NCI-H748 (cell line): ENCODE data around the gene SCRN2.
A peak's percentile ranks its signal among the peaks of the same experiment; 100 is the strongest.

Source experiments
- DNase-seq: peaks from one replicate; lab custom pipeline; 2025; ENCODE audit not compliant: unreplicated experiment; lab: John Stamatoyannopoulos, UW

Gene SCRN2

DNA sequence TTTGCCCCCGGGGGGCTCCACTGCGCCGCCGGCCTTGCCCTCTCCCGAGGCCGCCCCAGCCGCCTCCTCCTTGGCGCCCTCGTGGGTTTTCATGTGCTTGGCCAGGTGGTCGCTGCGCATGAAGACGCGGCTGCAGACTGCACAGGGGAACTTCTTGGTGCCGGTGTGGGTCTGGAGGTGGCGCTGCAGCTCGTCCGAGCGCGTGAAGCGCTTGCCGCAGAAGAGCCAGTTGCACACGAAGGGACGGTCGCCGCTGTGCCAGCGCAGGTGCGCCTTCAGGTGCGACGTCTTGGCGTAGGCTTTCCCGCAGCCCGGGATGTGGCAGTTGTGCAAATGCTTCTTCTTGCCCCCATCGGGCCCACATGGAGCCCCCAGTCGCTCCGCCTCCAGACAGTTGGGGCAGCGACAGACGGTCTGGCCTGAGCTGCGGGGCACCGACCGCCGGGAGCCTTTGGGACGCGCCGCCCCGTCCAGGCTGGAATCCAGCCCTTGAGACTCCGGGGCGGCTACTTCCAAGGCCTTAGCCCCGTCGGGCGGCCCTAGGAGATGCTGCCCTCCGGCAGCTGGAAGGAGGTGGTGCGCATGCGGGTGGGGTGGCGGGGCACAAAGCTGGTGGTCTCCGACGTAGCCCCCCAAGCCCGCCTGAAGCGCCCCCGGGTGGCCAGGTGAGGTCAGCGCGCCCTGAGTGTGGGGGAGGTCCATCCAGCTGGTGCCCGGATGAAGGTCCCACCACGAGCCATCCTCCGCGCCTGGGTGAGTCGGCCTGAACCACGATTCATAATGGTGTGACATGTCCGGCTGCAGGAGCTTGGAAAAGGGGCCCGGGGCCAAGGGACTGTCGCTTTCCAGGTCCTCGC, 6.5 kb upstream of the SCRN2 start:
- DNase-seq, result no peak

DNA sequence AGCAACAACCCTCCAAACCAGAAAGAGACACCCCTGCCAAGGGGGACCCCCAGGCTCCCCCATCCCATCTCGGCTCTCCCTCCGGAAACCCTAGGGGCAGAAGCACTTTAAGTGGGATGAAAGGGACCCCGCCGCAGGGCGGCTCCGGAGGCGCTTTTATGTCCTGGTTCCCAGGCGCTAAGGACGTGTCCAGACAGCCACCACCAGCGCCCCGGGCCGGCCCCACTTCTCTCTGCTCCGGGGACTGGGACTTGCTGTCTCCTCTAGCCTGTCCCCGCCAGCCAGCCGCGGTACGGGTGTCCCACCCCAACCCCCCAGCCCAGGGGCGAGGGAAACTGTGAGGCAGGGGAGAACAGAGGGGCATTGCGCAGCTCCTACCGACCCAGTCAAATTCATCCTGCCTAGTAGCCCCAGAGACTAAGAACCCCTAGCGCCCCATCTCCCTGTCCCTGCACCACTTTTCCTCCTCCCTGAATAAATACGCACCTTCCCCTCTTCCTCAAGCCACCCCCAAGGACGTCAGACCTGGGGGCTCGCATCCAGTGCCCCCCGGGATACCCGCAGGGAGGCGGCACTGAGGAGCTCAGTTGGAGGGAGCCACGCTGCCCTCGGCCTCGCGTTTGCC, 5.8 kb upstream of the SCRN2 start:
- DNase-seq, result peak; percentile 29

DNA sequence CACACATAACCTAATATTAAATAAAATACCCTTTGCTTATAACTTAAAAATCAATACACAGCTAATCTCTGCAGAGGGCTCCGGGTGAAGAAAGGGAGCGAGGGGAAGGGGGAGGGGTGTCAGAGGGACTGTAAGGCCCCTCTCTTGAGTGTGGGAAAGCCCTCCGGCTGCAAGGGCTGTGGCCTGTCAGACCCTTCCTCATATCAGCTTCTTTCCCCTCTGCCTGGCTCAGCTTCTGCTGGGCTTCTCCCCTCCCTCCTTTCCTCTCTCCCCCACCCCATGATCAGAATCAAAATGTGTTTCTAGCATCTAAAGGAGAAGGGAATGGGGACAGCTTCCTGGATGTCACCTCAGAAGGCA, 4.6 kb upstream of the SCRN2 start:
- no peak for DNase-seq

DNA sequence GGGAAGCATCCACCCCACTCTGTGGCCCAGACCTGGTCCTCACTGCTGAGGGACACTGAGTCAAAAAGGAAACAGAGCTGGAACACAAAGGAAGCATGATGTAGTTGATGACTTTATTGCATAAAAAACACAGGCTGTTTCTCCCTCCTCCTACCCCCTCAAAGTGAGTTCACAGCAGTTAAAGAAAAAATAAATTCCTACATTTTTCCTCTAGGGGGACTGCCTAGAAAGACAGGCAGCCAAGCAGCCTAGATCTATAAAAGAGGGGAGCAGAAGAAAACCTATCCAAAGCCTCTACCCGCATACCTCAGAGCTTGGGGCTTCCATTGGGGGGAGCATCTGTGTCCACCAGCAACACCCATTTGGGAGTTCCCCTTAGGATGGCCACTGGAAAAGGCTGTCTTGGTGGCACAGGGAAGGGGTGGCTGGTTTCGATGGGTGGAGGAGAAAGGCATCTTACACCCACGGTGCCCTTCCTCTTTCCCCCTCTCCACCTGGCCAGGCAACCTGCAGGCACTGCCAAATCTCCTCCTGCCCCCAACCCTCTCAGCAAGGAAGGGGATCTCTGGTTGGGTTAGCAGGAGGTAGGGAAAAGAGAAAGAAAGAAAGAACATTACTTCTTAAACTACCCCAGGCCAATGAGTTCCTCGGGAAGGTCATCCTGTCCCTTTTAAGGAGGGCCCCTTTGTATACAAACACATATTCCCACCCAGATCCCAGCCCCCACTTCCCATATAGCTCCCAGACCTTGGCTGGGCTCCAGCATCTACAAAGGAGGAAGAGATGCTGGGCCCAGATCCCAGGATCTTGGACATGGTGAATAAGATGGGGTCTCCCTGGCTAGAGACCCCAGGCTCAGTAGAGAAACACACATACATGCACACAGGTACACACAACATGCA, 4.0 kb upstream of the SCRN2 start:
- DNase-seq, result peak; percentile 3

DNA sequence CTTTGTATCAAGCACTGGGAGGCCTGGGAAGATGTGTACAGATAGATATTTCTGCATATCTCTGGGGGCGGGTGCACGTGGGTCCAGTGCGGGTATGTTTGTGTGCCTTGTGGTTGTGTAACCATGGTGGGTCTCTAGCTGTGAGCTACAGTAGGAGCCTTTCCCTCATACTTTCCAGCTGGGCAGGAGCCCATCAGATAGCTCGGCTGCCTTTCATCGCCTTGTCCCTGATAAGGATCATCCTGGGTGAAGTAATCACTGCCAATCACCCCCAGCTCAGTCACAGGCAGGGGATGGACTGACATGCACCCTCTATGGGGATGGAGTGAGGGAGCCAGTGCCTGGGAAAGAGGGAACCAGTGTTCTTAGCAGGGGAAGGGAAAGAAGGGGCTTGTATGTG, 3.2 kb upstream of the SCRN2 start:
- no peak for DNase-seq

DNA sequence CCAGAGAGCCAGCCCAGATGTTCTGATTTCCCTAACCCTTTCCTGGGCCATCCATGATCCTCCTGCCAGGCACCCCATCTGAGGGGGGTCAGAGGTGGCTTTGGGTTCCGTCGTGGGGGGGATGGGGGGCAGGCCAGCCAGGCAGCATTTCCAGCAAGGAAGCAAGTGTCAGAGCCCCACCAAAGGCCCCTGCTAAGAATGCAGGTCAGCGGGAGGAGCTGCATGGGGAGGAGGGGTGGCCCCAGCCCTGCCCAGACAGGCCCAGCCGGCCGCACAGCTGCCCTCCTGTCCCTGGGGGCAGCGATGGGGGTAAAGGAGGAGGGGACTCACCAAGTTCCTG, 2.3 kb upstream of the SCRN2 start:
- no peak for DNase-seq

DNA sequence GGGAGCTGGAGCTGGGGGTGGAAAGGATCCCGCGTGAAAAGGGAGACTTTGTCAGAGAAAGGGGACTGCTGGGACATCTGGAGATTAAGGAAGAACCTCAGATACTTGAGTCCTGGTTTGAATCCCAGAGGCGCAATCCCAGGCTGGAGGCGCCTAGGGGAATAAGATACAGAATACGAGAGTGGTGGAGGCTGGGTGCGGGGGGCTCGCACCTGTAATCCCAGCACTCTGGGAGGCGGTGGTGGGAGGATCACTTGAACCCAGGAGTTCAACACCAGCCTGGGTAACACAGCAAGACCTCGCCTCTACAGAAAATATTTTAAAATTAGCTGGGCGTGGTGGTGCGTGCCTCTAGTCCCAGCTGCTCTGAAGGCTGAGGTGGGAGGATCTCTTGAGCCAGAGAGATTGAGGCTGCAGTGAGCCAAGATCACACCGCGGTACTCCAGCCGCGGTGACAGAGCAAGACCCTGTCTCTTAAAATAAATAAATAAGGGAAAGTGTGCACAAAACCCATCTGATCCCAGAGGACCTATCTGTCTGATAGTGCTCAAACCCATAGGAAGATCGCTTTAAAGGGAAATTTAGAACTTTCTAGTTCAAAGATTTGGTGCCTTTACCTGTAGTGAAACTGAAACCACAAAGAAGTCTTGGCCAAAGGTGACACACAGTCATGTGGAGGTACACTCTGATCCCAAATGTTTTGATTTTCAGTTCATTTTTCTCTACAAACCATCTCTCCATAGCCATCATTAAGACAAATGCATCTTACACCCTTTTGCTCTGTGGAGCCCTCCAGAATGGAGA, 617 bp upstream of the SCRN2 start:
- peak; percentile 18 for DNase-seq

DNA sequence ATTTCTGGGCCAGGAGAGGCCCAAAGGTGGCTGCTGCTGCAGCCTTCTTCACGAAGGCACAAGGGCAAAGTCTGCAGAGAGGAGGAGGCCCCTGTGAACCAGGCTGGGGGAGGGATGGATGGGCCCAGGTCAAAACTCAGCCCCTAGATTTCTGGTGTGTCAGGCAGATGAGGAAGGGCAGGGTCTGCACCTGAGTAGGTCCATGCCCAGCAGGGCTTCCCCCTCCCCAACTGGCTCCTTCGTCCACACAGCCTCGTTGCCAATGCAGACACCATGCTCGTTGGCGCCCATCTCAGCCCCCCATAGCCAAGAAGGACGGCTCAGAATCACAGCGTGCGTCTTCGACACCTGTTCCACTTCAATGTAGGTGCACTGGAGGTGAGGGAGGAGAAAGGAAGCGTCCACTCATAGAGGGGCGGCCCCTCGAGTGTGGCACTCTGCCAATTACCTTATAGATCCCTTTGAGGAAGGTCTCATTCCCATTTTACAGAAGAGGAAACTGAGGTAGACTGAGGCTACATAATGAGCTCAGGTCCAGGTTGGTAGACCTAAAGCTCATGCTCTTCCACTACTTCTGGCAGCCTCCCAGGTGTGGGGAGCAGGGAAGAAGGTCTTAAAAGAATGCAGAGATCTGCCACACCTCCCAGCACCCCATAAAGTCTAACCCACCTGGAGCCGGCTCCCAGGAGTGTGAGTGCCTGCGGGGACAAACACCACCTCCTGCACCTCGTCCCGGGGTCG, 902 bp downstream of the SCRN2 start:
- peak; percentile 37 for DNase-seq

DNA sequence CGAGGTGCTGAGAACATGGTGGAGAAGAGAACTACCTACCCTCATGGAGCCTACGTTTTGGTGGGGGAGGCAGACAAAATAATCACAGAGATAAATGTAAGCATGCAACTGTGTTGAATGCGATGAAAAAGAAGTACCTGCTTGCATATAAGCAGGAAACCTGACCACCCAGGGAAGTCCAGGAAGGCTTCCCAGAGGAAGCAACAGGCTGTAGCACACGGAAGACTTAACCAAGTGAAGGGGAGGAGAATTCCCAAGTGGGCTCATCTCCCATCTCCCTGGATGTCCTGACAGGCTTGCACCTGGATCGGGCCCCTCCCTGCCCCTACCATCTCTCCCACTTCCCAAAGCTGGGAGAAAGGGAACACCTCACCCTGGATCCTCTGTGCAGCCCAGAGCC, 2.0 kb downstream of the SCRN2 start:
- no peak for DNase-seq

DNA sequence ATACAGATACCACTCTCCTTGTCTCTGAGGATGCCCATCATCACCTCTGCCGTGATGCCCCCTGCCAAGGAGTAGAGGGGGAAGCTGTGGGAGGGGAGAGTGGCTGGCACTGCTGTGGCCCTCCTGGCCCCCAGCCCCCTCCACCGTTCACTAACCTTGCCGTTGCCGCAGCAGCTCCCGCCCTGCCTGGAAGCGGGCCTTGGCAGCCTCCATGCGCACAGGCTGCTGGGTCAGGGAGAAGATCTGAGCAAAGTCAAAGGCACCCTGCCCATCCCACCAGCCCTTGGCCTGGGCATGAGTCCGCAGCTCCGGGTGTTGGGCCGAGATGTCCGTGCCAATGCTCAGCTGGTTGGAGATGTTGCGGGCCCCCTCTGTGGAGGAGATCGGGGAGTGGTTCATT, 2.4 kb downstream of the SCRN2 start:
- no peak for DNase-seq

DNA sequence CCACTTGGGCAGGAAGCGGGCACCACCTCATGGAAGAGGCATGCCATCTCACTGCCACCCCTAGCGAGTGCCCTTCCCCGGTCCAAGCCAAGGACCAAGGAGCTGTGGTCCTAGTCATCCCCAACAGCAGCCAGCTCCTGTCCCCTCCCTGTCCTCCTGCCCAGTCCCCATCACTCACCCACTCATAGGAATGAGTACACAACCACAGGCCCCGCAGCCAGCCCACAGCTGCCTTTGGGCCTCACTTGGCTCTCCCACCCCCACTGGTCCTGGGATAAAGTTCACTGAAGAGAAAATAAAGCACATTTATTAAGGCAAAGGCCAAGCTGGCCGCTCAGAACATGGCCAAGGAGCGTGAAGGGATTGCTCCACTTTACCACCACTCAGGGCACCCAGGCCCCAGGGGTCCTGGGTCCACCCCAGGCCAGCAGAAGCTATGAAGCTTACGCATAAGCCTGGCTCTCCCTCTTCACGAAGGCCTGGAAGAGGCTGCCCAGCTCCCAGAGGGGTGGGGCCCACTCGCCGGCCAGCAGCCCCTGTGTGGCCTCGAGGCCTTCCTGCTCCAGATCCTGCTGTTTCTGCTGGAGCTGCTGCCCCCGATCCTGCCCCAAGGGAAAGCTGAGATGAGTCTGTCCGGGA, 3.6 kb downstream of the SCRN2 start:
- DNase-seq, result no peak

DNA sequence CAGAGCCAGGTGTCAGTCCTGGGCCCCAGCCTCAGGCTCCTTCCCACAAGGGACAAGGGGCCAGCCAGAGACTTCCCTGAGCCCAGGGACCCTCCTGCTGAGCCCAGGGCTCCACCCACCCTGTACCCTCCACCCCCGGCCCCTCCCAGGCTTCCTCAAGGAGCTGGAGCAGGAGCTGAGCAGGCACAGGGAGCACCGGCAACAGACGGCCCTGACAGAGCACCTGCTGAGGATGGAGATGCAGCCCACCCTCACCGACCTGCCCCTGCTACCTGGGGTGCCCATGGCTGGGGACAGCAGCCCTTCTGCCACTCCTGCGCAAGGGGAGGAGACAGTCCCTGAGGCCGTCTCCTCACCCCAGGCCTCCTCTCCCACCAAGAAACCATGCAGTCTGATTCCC, 4.5 kb downstream of the SCRN2 start:
- no peak for DNase-seq

DNA sequence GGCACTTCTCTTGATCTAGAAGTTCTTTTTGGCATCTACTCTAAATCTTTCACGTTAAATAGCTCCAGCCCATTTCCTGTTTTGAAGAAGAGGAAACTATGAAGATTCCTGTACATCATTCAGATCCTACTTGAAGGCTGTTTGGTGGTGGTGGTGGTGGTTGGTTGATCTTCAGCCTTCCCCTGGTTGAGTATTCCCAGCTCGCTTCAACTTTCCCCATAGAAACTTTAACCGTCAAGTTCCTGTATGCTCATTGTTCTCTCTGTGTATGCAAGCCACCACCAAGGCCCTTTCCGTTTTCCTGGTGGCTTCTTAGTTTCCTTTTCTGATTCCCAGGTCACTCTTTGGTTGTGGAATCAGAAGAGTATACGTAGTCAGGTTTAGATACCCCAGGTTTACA, 6.3 kb downstream of the SCRN2 start:
- no peak for DNase-seq

DNA sequence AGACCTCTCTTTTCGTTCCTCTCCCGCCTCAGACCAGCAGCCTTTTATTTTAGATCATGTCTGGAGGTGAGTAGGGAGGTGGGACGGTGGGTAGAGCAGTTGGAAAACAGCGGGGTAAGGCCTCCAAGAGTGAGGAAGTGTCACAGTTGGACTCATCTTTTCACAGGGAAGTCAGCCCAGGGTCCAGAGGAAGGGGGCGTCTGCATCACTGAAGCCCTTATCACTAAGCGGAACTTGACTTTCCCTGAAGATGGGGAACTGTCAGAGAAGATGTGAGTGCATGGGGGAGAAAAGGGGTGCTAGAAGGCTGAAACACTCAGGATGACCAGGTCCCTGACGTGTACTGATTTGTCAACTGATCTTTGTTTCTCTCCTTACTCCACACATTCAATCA, 9.1 kb downstream of the SCRN2 start:
- DNase-seq, result no peak

DNA sequence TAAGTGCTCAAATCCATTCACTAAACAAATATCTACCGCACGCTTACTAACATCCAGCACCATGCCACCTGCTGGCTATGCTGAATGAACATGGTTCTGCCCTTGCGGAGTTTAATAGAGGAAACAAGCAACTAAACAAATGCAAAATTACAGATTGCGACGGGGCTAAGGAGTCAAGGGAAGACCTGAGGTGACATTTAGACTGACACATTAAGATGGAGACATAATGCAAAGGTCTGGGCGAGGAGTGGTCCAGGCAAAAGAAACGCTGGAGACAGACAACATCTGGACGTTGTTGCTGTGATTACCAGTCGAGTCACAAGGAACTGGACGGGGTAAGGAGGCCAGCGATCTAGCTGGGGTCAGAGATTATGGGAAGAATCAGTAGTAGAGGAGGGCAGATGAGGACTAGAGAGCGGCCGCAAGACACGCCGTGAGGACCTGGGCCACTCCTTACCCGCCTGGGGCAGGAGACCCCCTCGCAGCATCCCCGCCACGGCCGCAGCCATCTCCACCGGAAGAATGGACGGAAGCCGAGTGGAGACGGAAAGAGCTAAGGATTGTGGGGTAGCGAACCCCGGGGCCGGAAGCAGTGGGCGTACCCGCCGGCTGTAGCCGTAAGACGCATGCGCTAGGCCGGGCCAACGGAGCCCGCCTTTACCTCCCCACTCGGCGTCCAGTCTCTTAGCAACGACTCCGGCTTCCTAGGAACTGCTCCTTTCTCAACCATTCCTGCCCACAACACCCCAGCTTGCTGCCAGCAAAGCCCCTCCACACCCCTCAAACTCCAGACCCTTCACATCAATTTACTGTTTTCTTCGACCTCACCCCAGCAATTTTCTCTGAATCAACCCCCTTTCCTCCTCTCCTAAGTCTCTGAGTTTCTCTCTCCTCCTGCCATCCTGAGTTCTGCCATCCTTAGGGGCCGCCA, 9.8 kb downstream of the SCRN2 start, which contains the start of the genes LRRC46 and MRPL10:
Gene LRRC46, plus strand, starts transcription at position 668 of the 931 bp plus-strand sequence. CDS start 320 bp downstream, outside the sequence.
Gene MRPL10, minus strand, starts transcription at position 539 of the 931 bp plus-strand sequence. Its CDS starts 30 bp downstream, at position 509.
- DNase-seq, result peak; percentile 95

DNA sequence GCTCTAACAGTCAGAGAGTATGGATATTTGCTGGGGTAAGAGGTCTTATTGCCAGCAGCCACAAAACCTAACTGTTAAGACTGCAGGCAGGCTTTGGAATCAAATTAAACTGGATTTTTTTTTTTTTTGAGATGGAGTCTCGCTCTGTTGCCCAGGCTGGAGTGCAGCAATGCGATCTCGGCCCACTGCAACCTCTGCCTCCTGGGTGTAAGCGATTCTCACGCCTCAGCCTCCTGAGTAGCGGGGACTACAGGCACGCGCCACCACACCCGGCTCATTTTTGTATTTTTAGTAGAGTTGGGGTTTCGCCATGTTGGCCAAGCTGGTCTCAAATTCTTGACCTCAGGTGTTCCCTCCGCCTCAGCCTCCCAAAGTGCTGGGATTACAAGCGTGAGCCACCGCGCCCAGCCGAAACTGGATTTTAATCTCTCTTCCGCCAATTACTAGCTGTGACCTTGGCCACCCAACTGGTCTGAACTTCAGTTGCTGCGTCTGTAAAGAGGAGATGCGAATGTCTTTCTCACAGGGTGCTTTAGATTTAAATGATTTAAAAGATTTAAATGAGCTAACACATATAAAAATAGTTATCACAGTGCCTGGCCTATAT, 10.6 kb downstream of the SCRN2 start:
- no peak for DNase-seq

DNA sequence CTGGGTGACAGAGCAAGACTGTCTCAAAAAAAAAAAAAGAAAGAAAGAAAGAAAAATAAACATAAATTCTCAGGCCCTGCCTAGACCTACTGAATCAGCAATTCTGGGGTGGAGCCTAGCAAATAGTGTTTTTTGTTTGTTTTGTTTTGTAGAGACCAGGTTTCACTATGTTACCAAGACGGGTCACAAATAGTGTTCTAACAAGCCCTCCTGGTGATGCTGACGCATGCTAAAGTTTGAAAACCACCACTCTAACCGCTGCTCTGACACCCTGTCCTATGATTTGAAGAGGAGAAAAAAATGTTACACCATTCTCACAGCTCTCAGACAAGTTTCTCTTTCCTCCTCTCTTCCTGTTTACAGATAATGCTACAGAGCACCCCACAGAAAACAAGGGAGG, 11.2 kb downstream of the SCRN2 start:
- DNase-seq, result no peak

DNA sequence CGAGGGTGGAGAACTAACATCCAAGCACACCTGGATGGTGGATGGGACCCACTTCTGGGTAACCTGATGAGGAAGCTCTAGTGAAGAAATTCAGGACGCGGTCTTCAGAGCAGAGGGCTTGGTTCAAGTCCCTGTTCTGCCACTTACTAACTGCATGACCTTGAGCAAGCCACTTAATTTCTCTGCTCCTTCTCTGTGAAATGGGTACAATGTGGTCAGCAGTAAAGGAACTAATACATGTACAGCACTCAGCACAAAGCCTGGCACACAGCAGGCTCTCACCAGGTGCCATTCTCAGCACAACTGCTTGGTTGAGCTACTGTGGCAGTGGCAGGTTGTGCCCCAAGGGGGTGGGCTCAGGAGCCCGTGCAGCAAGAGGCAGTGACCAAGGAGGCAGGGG, 17.6 kb downstream of the SCRN2 start:
- no peak for DNase-seq
